ENCODE results near the gene NYAP2. TPM values are rescaled to one million over a fixed set of nuclear protein-coding genes. Genes with fewer than 3 reads are reported as not detected.

NYAP2 gene
- total RNA-seq (2022; extraction: Qiagen RNA extraction), result not detected in 5 replicates

GRCh38 chr2:225399504-225399903 lies at the start of gene NYAP2:
Gene NYAP2 (plus strand): TSS chr2:225399710. CDS start chr2:225408881, 9,171 bp downstream.

